Ovary (tissue), 9 donors: ENCODE data around the gene TMEM117. TPM values are rescaled to one million over a fixed set of nuclear protein-coding genes. Genes with fewer than 3 reads are reported as not detected.
"Not testable (repeated sequence)": the region's sequence is repeated elsewhere in the genome, so short reads cannot be mapped to it uniquely, and the experiment has no call there.

Source experiments
- DNase-seq, 5 donors: peaks; one replicate each; pipeline ENCODE4 v3.0.0-alpha.2; 2019 to 2020
- H3K27ac ChIP-seq, 2 donors: fragments of 200-600 bp; one replicate each; pipeline versions ENCODE4 v1.5.1 to v1.8.0; 2019 to 2022
- H3K27me3 ChIP-seq: fragments of 200-600 bp; one replicate; pipeline ENCODE4 v1.8.0; 2022
- H3K36me3 ChIP-seq: fragments of 200-600 bp; sonication (generic); one replicate; pipeline ENCODE4 v1.5.1; 2019
- H3K4me1 ChIP-seq: one replicate; pipeline ENCODE4 v1.8.1; 2013; ENCODE audit warnings: mild to moderate bottlenecking, moderate library complexity; ENCODE audit not compliant: insufficient read depth
- H3K4me3 ChIP-seq: fragments of 200-600 bp; sonication (generic); one replicate; pipeline ENCODE4 v1.5.1; 2017
- H3K9me3 ChIP-seq, 2 donors: fragments of 200-600 bp in 1 of 2; sonication (generic) in 1 of 2; one replicate each; pipeline versions ENCODE4 v1.5.1 to v1.8.1; 2013 to 2019; ENCODE audit warnings: mild to moderate bottlenecking in 1 of 2, moderate library complexity in 1 of 2
- EP300 ChIP-seq: sonication (generic); formaldehyde crosslinking; IDR thresholded peaks from one replicate; pipeline ENCODE4 v1.6.1; 2017; ENCODE audit warnings: antibody characterized with exemption
- POLR2A ChIP-seq: fragments of 450-650 bp; IDR thresholded peaks from one replicate; pipeline ENCODE4 v1.6.1; 2017; ENCODE audit warnings: antibody characterized with exemption, mild to moderate bottlenecking, moderate library complexity
- WGBS, 3 donors: extraction: QIAGEN DNeasy Blood & Tissue Kit in 1 of 3; methylation state at CpG; one replicate each; pipeline versions ENCODE4 v1.1.5 to v1.1.7; 2013 to 2017; 5-methylcytosine and 5-hydroxymethylcytosine counted together
- intact Hi-C, 4 donors: fragments of 100-400 bp; cut with DNase I; formaldehyde crosslinking; loops; one replicate each; pipeline versions ENCODE4 v1.11.0 to v1.15.1; 2022 to 2023
- polyA plus RNA-seq, 2 donors: library from polyadenylated mRNA; stranded (reverse); fragments of 200-250 nt in 1 of 2; fragments of 350-450 nt in 1 of 2; fragmentation: Illumina TruSeq in 1 of 2; extraction: RNeasy Lipid Tissue Mini Kit (QIAGEN cat#74804) in 1 of 2; gene quantifications; one replicate each; pipeline ENCODE4 v1.2.3, GENCODE V29; 2013 to 2014
- total RNA-seq, 7 donors: library from RNA; depleted of rRNA in 2 of 7; stranded (reverse); fragments of >200 nt in 2 of 7; fragmentation: NEBNext Ultra II Directional in 3 of 7; extraction: Animal tissue kit (Norgen Biotek cat#: 25700) in 3 of 7; gene quantifications; one replicate each; pipeline versions ENCODE4 v1.1.0 to v1.2.4, GENCODE V29; 2016 to 2023
- TF ChIP-seq, protein P1 (sequence below), 3 donors: fragments of 450-650 bp in 2 of 3; fragments of 200-600 bp in 1 of 3; IDR thresholded peaks; one replicate each; pipeline versions ENCODE4 v1.5.1 to v1.8.0; 2016 to 2022; ENCODE audit warnings: antibody characterized with exemption in 3 of 3, mild to moderate bottlenecking in 1 of 3
- donor health status: DM: no; HTN: no; CAD: no; lungs with moderate emphysema.
- donor health status: DM: no; HTN: no; CAD: no.
- donor health status: Bipolar disorder and iron deficiency.
- donor health status: DM: yes; HTN: yes; CAD: no.
- donor health status: DM: no; HTN: no; CAD: no.
- donor health status: DM: yes; HTN: yes; CAD: no.

Gene TMEM117
- total and polyA plus RNA-seq, 9 donors = 3.5 to 19.3 (median 6.3) TPM

DNA sequence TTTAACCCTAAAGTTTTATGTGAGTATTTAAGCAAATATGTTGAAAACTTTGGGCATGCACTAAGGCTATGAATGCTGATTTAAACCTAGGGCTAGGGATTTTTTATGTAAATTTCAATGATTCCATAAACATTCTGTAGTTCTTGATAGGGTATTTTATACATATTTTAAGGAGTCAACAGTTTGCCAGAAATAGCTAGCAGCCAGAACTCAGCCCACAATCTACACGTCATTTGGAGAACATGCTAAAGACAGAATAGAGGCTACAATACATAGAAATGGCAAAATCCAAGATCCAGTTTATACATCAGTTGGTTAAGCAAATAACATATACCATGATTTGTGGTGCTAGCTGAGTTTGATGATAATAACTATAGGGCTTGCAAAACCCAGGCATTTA lies 184.7 kb downstream of the TMEM117 start:
- TF ChIP-seq POLR2A (no peak), EP300 (no peak)
- TF ChIP-seq, protein P1, sequence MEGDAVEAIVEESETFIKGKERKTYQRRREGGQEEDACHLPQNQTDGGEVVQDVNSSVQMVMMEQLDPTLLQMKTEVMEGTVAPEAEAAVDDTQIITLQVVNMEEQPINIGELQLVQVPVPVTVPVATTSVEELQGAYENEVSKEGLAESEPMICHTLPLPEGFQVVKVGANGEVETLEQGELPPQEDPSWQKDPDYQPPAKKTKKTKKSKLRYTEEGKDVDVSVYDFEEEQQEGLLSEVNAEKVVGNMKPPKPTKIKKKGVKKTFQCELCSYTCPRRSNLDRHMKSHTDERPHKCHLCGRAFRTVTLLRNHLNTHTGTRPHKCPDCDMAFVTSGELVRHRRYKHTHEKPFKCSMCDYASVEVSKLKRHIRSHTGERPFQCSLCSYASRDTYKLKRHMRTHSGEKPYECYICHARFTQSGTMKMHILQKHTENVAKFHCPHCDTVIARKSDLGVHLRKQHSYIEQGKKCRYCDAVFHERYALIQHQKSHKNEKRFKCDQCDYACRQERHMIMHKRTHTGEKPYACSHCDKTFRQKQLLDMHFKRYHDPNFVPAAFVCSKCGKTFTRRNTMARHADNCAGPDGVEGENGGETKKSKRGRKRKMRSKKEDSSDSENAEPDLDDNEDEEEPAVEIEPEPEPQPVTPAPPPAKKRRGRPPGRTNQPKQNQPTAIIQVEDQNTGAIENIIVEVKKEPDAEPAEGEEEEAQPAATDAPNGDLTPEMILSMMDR (IDR thresholded peaks at IDR 0.05) = no peak
- intact Hi-C loops = no loop called here
- 93 to 98% (median 96%) methylated on average over 1 of the region's 1 CpG for WGBS, 3 donors
- no peaks in the 10 kb centered on the region for H3K4me1 ChIP-seq
- no peaks in the 10 kb centered on the region for H3K36me3 ChIP-seq
- H3K9me3 ChIP-seq = no peaks in the 10 kb centered on the region
- no peak overlapping the region for H3K4me3 ChIP-seq
- DNase-seq = no peak
- no peak overlapping the region for H3K27ac ChIP-seq
- H3K27me3 ChIP-seq = no peaks in the 10 kb centered on the region

DNA sequence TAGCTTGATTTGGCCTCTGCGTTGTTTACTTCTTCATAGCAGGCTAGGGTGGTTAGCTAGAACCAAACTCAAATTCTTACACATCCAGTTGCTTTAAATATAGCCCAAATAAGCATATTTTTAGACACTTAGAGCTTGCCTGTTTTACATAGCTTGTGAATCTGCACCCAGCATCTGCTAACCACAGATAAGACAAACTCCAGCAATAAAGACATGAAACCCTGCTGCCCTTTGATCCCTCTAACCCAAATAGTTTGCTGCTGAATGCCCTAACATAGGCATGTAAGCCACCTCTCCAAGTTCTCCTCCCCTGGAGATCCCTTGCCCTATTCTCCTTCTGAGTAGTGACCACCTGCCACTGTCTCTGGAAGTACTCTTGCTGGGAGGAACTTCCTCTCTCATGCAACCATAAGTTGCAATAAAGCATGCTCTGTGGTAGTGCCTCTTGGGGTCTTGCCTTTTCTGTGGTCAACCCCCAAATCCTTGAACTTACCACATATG lies 185.6 kb downstream of the TMEM117 start:
- no peak for DNase-seq
- H3K27me3 ChIP-seq = no peaks in the 10 kb centered on the region
- no peak overlapping the region for H3K27ac ChIP-seq
- H3K4me1 ChIP-seq = no peaks in the 10 kb centered on the region
- H3K9me3 ChIP-seq = no peaks in the 10 kb centered on the region
- H3K4me3 ChIP-seq = no peak overlapping the region
- intact Hi-C loops = no loop called here
- WGBS, 3 donors = 91 to 96% (median 92%) methylated on average over 1 of the region's 1 CpG
- TF ChIP-seq EP300 = no peak
- TF ChIP-seq POLR2A = no peak
- TF ChIP-seq, protein P1 (IDR thresholded peaks at IDR 0.05) = no peak
- H3K36me3 ChIP-seq = no peaks in the 10 kb centered on the region

DNA sequence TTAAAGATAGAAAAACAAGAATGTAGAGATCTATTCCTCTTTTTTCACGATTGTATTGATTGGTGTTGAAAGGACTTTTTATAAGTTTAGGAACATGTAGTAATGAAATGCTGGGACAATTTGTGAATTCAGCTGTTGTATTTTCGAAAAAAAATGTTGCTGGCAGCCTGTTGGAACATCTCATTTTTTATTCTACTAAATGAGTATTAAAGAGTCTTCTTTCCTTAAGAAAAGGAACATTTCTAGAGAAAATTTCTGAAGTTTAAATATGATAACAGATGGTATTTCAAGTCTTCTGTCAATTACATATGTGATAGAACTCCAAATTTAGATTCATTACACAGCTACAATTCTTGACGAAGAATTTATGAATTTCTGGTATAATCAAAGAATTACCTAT lies 189.6 kb downstream of the TMEM117 start:
- intact Hi-C loops = no loop called here
- DNase-seq = no peak
- 71 to 80% (median 76%) methylated on average over 3 of the region's 3 CpGs for WGBS, 3 donors
- TF ChIP-seq POLR2A (no peak), EP300 (no peak)
- TF ChIP-seq, protein P1 (IDR thresholded peaks at IDR 0.05) = no peak
- Histone ChIP-seq H3K36me3 (no peaks in the 10 kb centered on the region), H3K4me3 (no peak overlapping the region), H3K9me3 (no peaks in the 10 kb centered on the region), H3K27ac (no peak overlapping the region), H3K27me3 (no peaks in the 10 kb centered on the region), H3K4me1 (no peaks in the 10 kb centered on the region)

DNA sequence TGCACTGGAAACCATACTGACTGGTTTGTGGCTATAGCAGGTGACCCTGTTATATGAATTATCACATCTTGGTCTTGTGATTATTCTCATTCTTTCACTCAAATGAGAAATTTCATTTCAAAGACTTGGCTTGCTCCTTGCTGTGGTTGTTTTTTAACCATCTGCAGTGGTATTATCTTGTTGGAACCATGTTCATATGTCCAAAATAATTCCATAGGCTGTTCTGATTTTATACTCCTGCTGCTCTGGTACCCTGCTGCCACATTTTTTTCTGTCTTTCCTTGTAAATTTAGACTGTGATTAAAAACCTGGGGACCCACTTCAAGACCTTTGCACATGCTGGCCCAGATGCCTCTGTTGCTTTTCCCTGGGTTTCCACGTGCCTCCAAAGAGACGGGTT lies 190.2 kb downstream of the TMEM117 start:
- 84 to 94% (median 92%) methylated on average over 2 of the region's 2 CpGs for WGBS, 3 donors
- intact Hi-C loops = no loop called here

DNA sequence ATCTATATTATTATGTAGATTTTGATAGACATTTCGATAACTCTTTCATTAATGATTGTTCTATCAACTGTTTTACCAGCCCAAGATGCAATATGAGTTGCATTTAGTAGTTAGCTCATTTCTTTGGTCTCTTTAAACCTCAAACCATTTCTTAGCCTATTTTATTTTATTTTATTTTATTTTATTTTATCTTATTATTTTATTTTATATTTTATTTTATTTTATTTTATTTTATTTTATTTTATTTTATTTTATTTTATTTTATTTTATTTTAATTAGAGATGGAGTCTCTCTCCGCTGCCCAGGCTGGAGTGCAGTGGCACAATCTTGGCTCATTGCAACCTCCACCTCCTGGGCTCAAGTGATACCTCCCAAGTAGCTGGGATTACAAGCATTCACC lies 191.0 kb downstream of the TMEM117 start:
- intact Hi-C loops, H3K4me3 ChIP-seq, DNase-seq, H3K9me3 ChIP-seq, H3K4me1 ChIP-seq, H3K27ac ChIP-seq, H3K27me3 ChIP-seq, H3K36me3 ChIP-seq: not testable (repeated sequence)
- WGBS, 3 donors = 90 to 92% (median 91%) methylated on average over 2 of the region's 2 CpGs

More for the DNA sequence above, 190.2 kb downstream of the TMEM117 start:
- Histone ChIP-seq H3K4me1 (no peaks in the 10 kb centered on the region), H3K4me3 (no peak overlapping the region), H3K36me3 (no peaks in the 10 kb centered on the region), H3K27me3 (no peaks in the 10 kb centered on the region), H3K27ac (no peak overlapping the region), H3K9me3 (no peaks in the 10 kb centered on the region)
- TF ChIP-seq EP300 (no peak), POLR2A (no peak)
- TF ChIP-seq, protein P1 (IDR thresholded peaks at IDR 0.05) = no peak
- no peak for DNase-seq
